Activated CD8-positive, alpha-beta memory T cell treated with anti-CD3 and anti-CD28 coated beads, Interleukin-2, amount 50 U/mL, for 4 hours (primary cell): Measurements from ENCODE around the gene DNER.
"Not testable (repeated sequence)": the region's sequence is repeated elsewhere in the genome, so short reads cannot be mapped to it uniquely, and the experiment has no call there.

ENCODE experiments used
- DNase-seq: peaks from one replicate; pipeline ENCODE4 v3.0.0-alpha.2; 2020

Gene DNER

GRCh38 chr2:229620289-229620688 lies 94.1 kb downstream of the DNER start:
- no peak for DNase-seq

GRCh38 chr2:229616433-229616832 lies 97.9 kb downstream of the DNER start:
- no peak for DNase-seq

- not testable (repeated sequence) for DNase-seq
These were observed 100.3 kb downstream of the DNER start for GRCh38 chr2:229614021-229614420.

- DNase-seq = no peak
These were observed 101.9 kb downstream of the DNER start for GRCh38 chr2:229612384-229612971.

- no peak for DNase-seq
These were observed 103.0 kb downstream of the DNER start for GRCh38 chr2:229611360-229611759.

GRCh38 chr2:229610872-229611271 lies 103.5 kb downstream of the DNER start:
- DNase-seq = no peak

- no peak for DNase-seq
These were observed 104.0 kb downstream of the DNER start for GRCh38 chr2:229610333-229610732.

- no peak for DNase-seq
These were observed 112.4 kb downstream of the DNER start for GRCh38 chr2:229601936-229602335.

- DNase-seq = no peak
These were observed 113.0 kb downstream of the DNER start for GRCh38 chr2:229601396-229601795.

GRCh38 chr2:229598227-229598626 lies 116.1 kb downstream of the DNER start:
- DNase-seq = no peak

GRCh38 chr2:229596796-229597195 lies 117.6 kb downstream of the DNER start:
- DNase-seq = no peak

GRCh38 chr2:229591611-229592010 lies 122.7 kb downstream of the DNER start:
- DNase-seq = no peak

GRCh38 chr2:229586746-229587705 lies 127.3 kb downstream of the DNER start:
- DNase-seq = no peak

- no peak for DNase-seq
These were observed 128.3 kb downstream of the DNER start for GRCh38 chr2:229586012-229586411.

- DNase-seq = no peak
These were observed 132.2 kb downstream of the DNER start for GRCh38 chr2:229582151-229582550.

GRCh38 chr2:229578052-229578846 lies 136.1 kb downstream of the DNER start:
- no peak for DNase-seq

- DNase-seq = no peak
These were observed 138.6 kb downstream of the DNER start for GRCh38 chr2:229575569-229576315.

- no peak for DNase-seq
These were observed 141.7 kb downstream of the DNER start for GRCh38 chr2:229572507-229573271.

GRCh38 chr2:229571243-229571642 lies 143.1 kb downstream of the DNER start:
- DNase-seq = no peak

- DNase-seq = no peak
These were observed 148.0 kb downstream of the DNER start for GRCh38 chr2:229566370-229566769.

GRCh38 chr2:229564300-229564907 lies 150.0 kb downstream of the DNER start:
- no peak for DNase-seq
